Measurements from ENCODE around the gene GRAMD4.

GRAMD4 gene

DNA sequence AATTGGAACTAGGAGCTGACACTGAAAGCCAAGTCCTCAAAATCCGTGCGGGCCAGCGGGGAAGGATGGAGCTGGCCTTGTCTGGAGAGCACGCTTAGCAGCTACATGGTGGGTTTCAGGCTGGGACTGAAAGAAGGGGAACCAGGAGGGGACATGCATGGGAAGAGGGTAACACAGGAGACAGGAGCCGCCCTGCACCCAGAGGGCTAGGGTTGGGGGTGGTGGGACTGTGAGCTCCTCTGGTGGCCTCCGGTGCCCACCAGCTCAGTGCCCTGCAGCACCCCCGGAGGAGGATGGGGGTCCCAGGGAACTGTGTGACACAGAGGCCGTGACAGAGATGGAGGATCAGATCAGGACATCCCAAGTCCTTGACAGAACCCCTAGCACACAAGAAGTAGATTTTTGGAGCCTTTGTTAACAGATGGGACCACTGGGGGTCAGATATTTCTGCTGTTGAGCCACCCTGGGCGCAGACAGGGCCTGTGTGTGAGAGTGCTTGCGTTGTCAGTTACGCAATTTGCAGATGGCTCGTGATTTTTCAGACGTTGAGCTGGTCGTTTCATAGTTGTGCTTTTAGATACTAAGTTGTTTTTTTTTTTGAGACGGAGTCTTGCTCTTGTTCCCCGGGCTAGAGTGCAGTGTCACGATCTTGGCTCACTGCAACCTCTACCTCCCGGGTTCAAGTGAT lies 21.3 kb upstream of the GRAMD4 start:
- no peak for DNase-seq

DNA sequence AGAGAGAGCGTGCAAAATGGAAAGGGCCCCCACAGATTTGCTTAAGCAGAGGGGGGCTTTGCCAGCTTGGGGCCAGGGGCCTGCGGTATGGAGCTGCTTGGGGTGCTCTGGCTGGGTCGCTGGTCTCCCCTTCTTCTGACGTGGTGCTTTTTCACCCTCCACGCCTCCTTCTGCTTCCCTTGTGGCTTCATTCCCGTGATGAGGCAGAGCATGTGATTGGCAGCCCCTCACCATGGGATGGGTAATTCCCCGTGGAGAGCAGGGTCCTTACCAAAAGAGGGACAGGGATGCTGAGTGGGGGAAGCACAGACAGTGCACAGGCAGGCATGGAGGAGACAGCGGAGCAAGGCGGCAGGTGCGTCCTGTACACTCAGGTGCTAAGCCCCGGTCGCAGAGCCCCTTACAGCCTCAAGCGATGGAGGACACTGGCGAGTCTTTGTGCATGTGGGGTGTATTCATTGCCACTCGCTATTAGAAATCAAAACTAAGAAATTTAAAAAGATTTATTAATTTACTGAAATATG lies 19.9 kb upstream of the GRAMD4 start:
- no peak for DNase-seq

DNA sequence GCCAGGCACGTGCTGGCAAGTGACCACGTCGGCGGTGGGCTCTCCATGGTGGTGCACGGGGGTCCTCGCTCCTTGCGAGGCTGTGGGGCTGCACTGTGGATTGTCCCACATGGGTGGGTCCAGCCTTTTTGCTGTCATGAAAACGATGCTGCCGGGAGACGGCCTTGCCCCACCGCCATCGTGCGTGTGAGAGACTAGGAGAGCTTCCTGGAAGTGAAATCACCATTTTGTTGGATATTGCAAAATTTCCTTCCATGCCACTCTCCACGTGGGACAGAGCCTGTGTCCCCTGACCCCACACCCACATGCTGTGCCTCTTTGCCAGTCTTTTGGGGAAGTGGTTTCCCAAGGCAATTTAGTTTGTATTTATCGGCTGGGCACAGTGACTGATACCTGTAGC lies 18.2 kb upstream of the GRAMD4 start:
- no peak for DNase-seq

DNA sequence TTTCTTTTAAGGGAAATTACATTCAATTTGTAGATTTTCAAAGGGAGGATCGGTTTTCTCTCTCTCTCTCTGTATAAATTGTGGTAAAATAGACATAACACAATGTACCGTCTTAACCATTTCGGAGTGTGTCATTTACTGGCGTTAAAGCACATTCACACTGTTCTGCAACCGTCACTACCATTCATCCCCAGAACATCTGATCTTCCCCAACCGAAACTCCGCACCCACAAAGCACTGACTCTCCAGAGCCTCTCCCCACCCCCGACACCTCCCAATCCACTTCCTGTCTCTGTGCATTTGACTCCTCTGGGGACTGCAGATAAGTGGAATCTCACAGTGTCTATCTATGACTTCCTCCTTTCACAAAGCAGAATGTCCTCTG lies 15.9 kb upstream of the GRAMD4 start:
- no peak for DNase-seq

DNA sequence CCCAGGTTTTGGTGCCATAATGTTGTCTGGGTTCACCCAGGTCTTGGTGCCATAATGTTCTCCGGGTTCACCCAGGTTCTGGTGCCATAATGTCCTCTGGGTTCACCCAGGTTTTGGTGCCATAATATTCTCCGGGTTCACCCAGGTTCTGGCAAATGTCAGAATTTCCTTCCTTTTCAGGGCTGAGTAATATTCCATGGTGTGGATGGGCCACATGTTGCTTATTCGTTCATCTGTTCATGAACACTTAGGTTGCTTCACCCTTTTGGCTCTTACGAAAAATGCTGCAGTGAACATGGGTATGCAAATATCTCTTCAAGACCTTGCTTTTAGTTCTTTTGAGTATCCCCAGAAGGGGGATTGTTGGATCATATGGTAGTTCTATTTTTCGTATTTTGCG lies 15.1 kb upstream of the GRAMD4 start:
- no peak for DNase-seq

DNA sequence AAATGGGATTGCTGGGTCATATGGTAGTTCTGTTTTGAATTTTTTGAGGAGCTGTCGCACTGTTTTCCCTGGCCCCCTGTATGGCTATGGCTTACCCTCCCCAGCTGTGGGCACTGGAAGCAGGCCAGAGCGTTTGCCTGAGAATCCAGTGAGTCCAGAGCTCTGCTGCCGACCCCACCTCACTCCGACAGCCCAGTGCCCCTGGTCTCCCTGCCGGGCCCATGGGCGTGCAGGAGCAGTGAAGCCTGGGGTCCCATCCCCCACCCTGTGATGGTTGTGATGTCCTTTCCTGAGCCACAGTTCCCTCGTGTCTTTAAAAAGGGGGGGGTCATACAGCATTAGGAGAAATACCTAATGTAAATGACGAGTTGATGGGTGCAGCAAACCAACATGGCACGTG lies 13.3 kb upstream of the GRAMD4 start:
- no peak for DNase-seq

DNA sequence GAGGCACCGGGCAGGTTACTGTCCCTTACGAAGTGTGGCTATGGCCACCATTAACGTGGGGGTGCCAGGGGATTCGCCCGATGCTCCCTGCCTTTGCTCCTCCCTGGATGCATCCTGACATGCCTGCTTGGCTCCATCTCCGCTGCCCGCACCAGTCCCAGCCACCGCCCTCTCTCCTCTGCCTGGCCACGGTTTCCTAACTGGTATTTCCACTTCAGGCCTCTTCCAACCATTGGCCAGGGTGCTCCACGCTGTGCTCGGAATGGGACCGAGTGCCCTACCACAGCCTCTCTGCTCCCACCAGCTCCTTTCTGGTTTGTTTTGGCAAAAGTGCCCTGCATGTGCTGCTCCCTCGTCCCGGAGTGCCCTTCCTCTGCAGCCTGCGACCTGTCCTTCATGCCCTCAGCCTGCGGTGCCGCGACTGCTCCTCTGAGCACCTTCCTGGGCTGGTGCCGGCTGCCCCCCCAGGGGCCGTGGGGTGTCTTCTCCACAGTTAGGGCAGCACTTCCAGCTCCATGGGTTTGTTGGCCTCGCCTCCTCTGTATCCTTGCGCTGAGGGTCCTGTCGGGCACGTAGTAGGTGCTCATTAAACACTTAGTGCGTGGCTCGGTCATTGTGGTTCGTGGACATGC lies 12.6 kb upstream of the GRAMD4 start:
- DNase-seq, result no peak

DNA sequence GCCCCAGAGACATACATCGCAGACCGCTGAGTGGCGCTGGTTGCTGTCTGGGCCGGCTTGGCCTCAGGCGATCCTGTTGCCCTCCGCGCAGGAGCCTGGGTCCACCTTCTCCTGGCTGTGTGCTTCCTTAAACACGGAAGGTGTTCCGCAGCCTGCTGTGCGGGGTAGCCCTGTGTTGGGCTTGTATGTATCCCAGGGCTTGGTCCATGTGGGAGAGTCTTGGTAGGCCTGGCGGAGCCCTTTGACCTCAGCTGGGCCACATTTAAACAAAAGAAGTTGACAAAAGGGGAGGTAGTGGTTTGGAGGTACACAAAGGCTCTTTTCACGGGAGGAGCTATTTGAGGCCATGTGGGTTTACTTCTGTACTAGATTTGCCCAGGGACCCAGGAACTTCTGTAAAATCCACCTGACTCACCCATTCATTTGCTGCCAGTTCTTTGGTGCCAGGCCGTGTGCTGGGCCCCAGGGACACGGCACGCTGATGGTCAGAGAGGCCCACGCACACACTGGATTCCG lies 11.0 kb upstream of the GRAMD4 start:
- no peak for DNase-seq

DNA sequence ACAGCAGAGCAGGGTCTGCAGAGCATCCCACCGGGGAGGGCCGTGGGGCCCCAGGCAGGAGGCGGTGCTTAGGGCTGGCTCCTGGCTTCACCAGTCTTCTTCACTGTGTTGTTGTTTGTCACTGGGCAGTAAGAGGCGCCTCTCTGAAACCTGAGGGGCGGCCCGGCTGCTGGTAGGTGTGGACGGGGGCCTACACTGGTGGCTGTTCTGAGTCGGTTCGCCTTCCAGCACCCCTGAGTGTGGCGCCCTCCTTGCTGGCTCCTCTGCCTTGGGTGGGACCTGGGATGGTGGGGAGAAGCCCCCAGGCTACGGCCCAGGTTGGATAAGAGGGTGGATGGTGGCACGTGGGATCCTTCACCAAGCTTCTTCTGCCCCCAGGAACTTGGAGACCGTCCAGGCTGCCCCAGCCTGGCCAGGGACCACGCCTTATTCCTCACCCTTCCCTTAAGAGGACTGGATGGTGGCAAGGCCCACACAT lies 10.4 kb upstream of the GRAMD4 start:
- DNase-seq, result no peak

DNA sequence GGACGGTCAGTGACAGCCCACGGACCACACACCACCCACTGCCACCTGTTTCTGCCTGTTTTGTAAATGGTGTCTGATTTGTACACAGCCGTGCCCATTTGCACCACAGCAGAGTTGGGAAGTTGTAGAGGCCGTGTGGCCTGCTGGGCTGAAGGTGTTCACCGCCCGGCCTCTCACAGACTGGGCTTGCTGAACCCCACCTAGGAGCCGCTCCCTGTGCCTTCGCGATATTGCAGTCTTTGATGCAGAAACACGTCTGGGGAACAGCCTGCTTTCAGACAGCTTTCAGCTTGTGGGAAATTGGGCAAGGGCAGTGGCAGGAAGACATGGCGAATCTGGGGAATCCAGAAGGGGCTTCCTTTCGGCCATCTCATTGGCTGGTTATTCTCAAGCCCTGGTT lies 9.8 kb upstream of the GRAMD4 start:
- no peak for DNase-seq

DNA sequence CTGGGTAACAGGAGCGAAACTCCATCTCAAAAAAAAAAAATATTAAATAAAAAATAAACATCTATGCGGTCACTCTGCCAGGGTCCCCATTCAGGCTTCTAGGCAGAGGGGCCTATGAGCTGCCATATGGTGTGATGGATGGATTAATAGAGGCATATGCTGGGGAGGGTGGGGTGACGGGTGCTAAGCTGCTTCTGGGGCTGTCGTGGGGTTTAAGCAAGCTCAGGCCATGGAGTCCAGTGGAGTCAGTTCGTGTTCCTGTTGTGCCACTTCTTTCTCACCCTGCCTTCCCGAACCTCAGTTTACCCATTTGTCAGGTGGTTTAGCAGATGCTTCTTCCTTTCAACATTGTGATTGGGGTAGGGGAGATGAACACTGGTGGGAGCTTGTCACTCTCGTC lies 9.0 kb upstream of the GRAMD4 start:
- no peak for DNase-seq

DNA sequence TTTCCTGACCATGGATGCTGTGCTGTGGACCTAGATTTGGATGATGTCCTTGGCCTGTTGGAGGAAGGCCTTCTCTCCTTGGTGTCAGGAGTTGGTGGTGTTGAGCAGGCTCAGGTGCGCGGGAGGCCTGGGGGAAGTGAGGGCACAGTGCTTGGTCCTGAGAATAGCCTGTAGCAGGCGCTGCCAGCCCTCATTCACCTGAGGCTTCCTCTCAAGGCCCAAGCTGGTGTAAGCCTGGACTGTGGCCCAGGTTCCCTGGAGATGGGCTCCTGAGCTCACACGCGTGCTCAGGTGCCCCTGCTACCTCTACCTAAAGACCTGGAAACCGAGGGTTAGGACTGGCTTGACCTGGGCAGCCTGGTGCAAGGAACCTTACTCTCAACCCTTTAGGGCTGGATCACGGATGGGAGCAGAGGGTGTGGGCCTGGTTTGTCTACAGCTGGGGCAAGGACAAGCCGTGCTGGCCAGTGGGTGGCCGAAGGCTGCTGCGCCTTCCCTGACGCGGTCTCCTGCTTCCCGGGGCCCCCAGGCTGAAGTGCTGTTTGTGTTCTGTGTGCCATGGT lies 7.8 kb upstream of the GRAMD4 start:
- DNase-seq, result no peak

DNA sequence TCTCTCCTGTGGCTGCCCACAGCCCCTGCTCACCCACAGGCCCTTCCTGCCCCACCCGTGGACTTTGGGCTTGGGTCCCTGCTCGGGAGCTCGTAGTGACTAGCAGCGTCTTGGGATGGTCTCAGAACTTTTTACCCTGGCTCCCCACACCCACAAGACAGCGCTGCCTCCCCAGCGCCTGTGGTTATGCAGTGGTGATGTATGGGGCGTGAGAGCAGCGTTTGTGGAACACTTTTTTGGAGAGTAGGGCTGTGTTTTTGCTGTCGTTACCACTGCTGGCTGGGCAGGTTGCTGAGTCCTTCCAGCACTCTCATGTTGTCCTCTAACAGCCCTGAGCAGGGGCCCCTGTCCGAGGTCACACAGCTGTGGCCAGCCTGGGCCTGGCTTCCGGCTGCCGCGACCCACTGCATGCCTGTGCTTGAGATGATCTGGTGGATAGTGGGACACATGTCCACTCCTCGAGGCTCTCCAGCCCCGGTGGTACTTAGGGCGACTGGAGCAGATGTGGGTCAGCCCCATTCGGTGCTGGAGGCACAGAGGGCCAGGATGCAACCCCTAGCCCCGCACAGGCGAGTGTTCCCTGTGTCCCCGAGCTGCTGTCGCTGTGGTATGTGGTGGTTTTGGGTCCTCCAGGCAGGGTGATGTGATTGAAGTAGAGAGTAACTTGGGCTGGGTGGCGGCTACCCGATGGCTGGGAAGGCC lies 7.1 kb upstream of the GRAMD4 start:
- DNase-seq, result no peak

DNA sequence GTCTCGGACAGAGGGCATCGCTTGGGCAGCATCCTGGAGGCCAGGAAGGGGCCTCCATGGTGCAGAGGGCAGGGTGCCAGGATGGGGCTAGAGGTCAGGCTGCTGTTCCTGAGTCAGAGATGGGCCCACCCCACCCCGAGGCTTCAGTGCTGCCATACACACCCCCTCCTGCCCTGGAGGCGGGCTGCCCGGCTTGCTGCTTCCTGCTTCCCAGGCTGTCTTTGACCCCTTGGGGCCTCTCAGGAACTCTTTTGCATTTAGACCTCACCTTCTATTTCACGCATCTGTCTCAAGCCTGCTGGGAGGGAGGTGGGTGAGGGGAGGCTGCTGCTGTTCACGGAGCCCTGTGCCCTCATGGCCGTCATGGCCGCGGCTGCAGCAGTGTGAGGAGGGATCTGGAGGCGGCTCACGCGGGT lies 6.6 kb upstream of the GRAMD4 start:
- no peak for DNase-seq

DNA sequence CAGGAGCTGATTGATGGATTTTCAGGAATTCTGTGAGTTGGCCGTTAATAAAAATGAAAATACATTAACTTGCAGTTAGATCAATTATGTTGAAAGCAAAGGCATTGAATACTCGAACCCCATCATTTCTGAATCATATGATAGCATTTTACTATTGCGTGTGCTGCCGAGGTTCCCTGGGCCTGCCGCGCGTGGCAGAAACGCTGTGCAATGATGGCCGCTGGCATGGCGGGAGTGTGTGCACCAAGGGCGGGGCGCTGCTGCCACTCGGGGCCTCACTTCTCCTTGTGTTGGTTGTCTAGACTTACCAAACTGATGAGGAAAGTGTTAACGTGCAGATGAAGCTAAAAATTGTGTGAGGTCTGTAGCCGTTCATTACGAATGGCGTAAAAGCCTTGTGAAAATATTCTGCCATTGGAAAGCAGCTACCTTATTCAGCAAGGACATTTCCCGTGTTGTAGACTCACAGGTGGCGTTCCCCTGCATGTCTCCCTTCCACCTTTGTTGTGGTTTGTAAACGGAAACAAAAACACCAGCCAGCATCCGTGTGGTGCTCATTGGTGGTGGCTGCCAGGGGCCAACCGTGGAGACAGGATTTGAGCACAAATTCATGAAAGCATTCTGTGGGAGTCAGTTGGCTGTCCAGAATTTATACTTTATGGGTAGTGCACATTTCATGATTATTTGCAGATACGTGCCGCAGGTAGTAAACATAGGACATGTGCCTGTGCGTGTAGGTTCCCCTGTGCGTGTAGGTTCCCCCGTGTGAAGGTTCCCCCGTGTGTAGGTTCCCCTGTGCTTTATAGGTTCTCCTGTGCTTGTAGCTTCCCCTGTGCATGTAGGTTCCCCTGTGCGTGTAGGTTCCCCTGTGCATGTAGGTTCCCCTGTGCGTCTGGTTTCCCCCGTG lies 5.9 kb upstream of the GRAMD4 start:
- DNase-seq, result no peak

DNA sequence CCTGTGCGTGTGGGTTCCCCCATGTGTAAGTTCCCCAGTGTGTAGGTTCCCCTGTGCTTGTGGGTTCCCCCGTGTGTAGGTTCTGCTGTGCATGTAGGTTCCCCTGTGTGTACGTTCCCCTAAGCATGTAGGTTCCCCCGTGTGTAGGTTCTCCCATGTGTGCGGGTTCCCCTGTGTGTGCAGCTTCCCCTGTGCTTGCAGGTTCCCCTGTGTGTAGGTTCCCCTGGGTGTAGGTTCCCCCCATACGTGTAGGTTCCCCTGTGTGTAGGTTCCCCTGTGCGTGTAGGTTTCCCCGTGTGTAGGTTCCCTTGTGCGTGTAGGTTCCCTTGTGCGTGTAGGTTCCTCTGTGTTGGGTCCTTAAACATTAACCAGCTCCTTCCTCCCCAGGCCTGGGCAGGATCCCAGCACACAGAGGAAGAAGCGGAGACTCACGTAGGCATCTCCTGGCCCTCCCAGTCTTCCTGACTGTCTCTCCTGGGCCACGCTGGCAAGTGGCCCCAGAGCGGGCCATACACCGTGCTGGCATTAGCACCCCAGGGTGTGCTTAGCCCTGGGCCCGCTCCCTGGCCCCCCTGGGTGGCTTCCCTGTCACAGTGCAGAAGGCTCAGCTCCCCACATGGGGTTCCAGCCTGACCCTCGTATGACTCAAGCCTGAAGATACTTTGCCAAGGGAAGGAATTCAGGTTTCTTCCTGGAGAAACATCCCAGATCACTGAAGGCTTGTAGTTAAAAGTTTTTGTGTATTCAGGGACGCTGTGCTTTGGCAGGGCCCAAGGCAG lies 2.8 kb upstream of the GRAMD4 start:
- no peak for DNase-seq

DNA sequence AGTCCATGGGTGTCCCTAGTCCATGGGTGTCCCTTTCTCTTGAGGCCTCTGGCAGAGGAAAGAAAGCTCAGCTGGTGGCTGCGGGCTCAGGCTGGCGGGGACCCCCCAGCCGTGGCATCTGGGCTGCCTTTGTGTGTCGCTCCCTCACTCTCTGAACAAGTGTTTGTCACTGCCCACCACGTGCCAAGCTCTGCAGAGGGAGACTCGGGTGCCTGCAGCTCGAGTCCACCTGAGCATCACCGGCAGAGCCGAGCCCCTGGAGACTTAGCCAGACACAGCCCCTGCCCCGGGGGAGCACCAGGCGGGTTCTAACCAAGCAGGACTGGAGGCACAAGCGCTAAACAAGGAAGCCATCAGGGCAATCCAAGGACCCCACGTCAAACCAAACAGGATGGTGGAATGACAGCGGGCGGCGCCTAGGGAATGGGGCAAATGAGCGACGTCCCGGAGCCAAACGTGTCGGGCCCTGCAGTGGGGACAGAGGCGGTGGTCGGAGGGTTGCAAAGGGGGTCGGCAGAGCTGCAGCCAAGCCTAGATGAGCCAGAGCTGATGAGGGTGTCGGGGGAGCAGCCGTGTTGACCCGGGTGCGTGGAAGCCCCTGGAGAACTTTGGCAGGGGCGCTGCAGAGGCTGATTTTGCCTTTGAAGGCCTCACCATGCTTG lies 2.1 kb upstream of the GRAMD4 start:
- no peak for DNase-seq

DNA sequence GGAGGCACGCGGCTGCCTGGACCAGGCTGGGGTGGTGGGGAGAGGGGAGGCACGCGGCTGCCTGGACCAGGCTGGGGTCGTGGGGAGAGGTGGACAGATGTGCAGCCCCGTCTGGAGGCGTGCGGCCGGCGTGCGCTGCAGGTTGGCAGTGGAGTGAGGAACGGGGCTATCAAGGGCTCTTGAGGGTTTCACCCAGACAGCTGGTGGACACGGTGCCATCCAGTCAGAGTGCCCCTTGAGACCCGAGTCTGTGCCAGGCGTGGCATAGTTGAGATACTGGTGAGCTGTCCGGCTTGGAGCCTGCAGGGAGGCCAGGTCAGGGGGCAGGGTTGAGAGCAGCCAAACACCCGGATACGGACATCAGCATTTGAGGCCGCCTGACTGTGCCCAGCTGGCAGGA lies 1.5 kb upstream of the GRAMD4 start:
- DNase-seq, result no peak

DNA sequence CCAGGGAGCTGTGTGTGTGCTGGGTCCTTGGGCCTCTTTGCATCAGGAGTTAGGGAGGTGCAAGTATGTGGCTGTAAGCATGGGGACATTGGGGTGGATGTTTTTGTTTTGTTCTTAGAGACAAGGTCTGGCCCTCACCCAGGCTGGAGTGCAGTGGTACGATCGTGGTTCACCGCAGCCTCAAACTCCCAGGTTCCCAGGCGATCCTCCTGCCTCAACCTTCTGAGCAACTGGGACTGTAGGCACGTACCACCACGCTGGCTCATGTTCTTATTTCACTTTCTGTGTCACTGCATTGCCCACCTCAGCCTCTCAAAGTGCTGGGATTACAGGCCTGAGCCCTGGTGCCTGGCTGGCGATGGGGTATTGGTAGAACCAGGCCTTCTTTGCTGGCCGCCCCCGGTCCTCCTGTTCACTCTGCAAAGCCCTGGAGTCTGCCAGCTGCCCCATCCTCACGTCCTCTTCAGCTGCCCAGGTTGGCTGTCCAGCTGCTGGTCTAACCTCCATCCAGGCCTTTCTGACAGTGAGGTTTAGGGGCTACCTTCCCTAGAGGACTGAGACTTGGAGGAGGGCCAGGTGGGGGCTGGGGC lies 851 bp upstream of the GRAMD4 start:
- no peak for DNase-seq

DNA sequence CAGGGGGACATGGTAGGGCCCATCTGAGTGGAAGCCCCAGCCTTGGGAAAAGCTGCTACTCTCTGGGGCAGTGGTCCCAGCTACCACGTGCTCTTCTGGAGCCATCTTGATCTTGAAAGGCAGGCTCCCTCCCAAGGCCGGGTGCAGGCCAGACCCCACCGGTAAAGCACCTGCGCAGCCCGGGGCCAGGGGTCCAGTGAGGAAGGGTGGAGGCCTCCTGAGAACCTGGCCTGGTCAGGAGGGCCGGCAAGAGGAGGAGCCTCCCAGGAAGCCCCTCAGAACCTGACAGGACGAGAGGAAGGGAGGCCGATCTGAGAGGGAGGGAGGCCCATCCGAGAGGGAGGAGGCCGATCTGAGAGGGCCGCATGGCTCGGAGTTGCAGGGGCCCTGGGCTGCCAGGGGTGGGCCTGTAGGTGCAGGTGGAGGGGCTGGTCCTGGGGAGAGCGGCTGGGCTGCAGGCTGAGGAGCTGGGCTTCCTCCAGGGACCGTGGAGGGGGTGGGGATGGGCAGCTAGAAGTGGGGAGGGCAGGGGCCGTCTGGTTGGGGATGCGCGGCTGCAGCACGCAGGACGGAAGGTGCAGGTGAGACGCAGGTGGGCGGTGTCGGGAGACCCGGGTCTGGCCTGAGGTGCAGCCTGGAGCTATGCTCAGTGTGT lies 529 bp downstream of the GRAMD4 start:
- DNase-seq, result no peak

Data from NCI-H345 (cell line).